GM21737 (cell line): ENCODE measurements around the gene ERC2.
"Not testable (repeated sequence)": the region's sequence is repeated elsewhere in the genome, so short reads cannot be mapped to it uniquely, and the experiment has no call there.

Experiments used
- ATAC-seq: cut with Tn5 transposase; IDR thresholded peaks from one replicate; pipeline ENCODE4 v1.9.1; 2021; ENCODE audit warnings: mild to moderate bottlenecking, moderate library complexity; ENCODE audit not compliant: unreplicated experiment

Gene ERC2

GRCh38 chr3:55521738-55522421, 946.4 kb downstream of the ERC2 start:
- no peak for ATAC-seq

DNA sequence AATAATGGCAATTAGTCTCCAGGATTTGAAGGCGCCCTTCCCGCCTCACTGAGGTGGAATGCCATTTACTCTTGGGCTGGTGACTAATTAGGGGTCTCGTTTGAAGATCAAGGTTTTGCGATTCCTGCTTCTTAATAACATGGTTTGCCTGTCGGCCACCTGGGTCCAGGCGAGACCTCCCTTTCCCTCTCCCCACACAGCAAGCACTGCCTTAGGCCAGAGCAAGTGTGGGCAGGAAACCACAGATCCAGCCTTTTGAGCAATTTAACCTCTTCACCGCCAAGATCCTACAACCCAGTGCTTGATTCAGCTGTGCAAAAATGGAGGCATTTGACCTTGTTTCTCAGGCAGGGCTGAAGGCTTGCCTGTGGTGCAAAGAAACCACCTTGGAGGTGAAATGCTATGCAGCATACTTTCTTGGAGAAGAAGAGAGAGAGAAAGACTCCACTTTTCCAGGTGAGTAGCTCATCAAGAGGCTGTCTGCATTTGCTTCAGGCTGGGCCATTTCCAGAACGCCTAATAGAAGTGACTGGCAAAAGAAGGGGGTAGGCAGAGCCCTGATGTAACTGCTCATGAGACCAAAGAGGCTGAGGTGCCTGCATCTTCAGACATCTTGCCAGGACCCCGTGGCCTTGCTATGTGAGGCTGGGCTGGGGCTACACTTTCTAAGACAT, 947.1 kb downstream of the ERC2 start:
- no peak for ATAC-seq

DNA sequence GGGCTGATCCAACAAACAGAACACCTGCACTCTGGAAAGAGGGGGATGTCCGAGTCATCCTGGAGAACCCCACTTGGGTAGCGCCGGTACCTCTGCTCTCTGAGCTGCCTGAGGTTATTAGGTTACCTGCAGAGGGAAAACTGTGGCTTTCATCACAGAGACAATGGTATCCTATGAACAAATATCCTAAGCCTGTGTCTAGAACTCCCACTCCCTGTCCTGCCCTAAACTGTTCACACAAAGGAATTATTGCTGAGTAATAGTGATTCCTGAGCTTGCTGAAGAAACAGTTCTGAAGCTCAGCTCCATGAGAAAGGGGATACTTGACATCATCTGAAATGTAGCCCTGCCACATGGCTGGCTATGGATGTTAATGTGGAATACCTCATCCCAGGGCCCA, 949.2 kb downstream of the ERC2 start:
- ATAC-seq: no peak

- ATAC-seq: no peak
Measured at GRCh38 chr3:55518451-55518850, 949.8 kb downstream of the ERC2 start.

DNA sequence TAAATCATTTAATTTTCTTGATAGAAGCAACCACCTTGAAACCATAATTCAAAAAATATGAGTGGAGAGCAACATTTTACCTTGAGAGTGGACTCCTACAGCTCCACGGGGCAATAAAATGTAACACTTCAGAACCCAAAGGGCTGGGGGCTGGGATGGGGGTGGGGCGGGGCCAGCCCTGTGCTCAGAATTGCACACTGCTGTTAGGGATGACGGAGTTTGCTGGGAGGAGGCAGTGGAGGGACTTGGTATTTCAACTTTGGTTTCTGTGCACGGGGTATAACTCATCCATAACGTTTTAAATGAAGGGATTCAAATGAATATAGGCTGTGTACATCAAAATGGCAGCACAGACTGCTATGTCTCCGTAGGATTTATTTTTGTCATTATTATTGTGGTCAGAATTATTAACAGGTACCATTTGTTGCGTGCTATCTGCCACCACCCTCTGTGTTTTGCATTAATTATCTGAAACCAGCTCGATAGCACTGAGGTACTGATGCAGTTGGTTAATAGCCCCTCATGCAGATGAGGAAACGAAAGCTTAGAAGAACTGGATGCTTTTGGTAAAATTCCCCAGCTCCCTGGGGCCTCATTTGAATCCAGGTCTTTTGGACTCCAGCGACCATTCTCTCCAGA, 951.8 kb downstream of the ERC2 start:
- no peak for ATAC-seq

- ATAC-seq: no peak
Measured at GRCh38 chr3:55515550-55516246, 952.6 kb downstream of the ERC2 start.

DNA sequence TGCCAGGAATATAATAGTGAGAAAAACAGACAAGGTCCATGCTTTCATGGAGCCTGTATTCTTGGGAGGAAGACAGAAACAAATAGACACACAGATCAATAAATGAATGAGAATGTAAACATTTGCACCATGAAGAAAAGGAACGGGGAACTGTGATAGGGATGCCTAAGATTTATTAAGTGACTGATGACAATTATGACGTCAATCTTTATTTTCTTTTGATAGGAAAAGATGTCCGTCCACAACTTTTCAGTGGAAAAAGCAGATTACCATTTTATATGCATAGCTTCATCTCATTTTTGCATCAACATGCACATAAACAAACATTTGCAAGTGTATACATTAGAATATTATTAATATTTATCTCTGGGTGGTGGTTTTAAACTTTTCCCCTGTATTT, 953.3 kb downstream of the ERC2 start:
- ATAC-seq: no peak

- ATAC-seq: no peak
Measured at GRCh38 chr3:55512571-55513343, 955.5 kb downstream of the ERC2 start.

- no peak for ATAC-seq
Measured at GRCh38 chr3:55511895-55512570, 956.2 kb downstream of the ERC2 start.

GRCh38 chr3:55508335-55508734, 959.9 kb downstream of the ERC2 start:
- ATAC-seq: no peak

DNA sequence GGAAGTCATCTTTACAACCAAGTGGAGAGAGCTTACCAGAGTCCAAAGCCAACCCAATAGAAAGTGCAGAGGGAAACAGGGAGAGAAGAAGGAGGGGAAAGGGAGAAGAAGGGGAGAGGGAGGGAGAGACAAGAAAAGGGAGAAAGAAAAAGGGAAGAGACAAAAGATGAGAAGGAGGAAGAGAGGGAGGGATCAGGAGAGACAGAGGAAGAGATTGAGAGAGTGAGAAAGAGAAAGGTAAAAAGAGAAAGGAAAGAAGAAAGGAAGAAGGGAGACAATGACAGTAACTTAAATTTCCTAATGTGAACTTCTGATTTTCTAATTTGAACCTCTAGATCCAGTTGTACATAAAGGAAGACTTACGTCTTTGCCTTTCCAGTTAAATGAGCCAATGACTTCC, 960.5 kb downstream of the ERC2 start:
- no peak for ATAC-seq

- ATAC-seq: no peak
Measured at GRCh38 chr3:55505776-55506175, 962.5 kb downstream of the ERC2 start.

- not testable (repeated sequence) for ATAC-seq
Measured at GRCh38 chr3:55505102-55505501, 963.2 kb downstream of the ERC2 start.

DNA sequence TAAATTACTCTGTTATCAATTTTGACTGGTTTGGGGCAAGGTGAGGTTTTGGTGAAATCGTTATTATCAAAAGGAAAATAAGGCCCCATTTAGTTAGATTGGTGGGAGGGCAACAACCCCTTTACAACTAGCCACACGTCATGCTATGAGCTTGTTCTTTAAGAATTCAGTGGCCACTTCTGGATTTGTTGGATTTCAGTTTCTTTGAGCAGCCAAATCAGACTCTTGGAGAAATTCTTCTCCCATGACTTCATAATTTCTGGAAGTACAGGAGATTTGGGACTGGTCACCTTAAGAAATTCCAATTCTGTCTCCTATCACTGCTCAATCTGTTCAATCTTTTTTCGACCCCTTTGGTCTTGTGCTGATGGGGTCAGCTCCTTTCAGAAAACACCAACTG, 966.4 kb downstream of the ERC2 start:
- ATAC-seq: no peak

DNA sequence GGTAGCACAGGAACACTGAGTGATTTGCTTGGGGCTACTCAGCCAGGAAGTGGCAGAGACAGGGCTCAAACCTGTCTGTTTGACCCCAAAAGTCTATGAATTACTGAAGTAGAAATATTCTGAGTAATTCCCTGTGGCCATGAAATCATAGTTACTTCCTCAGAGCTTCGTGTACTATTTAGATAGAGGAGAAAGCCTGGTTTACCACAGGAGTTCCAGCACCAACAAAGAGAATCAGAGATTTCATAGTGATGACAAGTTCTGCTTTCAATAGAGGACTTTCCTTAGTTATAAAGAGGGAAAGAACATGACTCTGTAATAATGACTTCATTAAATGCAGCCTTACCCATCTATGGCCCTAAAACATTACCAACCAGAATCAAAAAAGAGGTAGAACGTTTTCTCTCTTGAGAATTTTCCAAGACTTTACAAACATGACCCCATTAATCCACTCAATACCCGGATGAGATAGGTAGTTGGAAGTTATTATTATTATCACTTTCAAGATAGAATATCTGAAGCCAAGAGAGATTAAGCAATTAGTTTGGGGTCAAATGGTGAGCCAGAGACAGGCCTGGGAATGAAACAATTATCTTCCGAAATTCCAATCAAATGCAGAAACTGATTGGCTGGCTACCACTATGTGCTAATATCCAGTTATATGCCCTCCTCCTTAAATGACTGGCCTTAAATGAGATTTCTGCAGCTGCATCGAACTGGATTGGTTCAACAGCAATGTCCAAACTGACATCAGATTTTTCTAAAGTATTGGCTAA, 967.5 kb downstream of the ERC2 start:
- ATAC-seq: no peak

DNA sequence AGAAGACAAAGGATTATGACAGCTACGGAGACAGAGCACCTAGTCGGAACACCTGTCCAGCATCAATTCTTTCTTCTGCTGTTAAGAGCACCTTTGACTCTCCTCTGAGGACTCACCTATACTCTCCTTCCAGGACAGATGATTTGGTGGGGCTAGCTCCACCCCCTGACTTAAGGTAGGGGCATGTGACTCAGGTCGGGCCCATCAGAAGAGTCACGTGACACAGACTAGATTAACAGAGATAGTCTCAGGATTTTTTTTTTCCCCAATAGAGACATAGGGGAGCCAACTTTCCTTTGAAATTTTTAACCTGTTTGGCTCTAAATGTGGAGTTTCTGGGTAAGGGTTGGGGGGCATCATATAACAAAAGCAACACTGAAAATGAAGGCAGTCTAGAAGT, 969.7 kb downstream of the ERC2 start:
- ATAC-seq: no peak

DNA sequence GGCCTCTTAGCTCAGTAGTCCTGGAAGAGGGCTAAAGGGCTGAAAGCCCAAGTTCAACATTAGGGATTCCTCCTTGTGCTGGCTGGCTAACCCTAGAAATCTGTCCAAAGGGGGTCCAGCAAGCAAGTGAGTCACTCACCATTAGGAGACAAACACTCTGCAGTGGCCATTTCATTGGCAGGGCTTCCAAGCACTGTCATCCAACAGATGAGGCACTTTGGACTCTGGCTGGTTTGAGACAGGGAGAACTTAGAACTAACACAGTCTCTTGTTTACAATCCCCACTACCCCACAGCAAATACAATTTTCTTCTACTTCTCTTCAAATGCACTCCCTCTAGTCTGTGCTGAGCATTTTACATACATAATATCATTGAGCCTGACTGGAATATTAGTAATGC, 971.0 kb downstream of the ERC2 start:
- ATAC-seq: no peak

- no peak for ATAC-seq
Measured at GRCh38 chr3:55494976-55495375, 973.3 kb downstream of the ERC2 start.

- no peak for ATAC-seq
Measured at GRCh38 chr3:55492976-55493375, 975.3 kb downstream of the ERC2 start.
